Activated CD8-positive, alpha-beta memory T cell treated with anti-CD3 and anti-CD28 coated beads, Interleukin-2, amount 50 U/mL, for 24 hours (primary cell): ENCODE measurements around the gene OMG.
"Not testable (repeated sequence)": the region's sequence is repeated elsewhere in the genome, so short reads cannot be mapped to it uniquely, and the experiment has no call there.

Source experiments
- DNase-seq: peaks from one replicate; pipeline ENCODE4 v3.0.0-alpha.2; 2020; ENCODE audit errors: extremely low read depth

OMG gene

GRCh38 chr17:31308372-31309334 is 11.6 kb upstream of the OMG start:
- DNase-seq = no peak

GRCh38 chr17:31307640-31308039 is 10.6 kb upstream of the OMG start:
- no peak for DNase-seq

GRCh38 chr17:31299624-31300023 is 2.6 kb upstream of the OMG start:
- DNase-seq = no peak

- DNase-seq = no peak
Measured at GRCh38 chr17:31296142-31296541, 897 bp downstream of the OMG start.

GRCh38 chr17:31295489-31295871 is 1.6 kb downstream of the OMG start:
- no peak for DNase-seq

GRCh38 chr17:31294820-31295488 is 2.1 kb downstream of the OMG start:
- DNase-seq = no peak

GRCh38 chr17:31294231-31294630 is 2.8 kb downstream of the OMG start:
- DNase-seq = no peak

- DNase-seq = no peak
Measured at GRCh38 chr17:31293581-31293980, 3.5 kb downstream of the OMG start.

GRCh38 chr17:31291820-31292219 is 5.2 kb downstream of the OMG start:
- no peak for DNase-seq

- no peak for DNase-seq
Measured at GRCh38 chr17:31289790-31290189, 7.2 kb downstream of the OMG start.

- DNase-seq = not testable (repeated sequence)
Measured at GRCh38 chr17:31287932-31288331, 9.1 kb downstream of the OMG start.

GRCh38 chr17:31286587-31286986 is 10.5 kb downstream of the OMG start:
- no peak for DNase-seq

GRCh38 chr17:31283841-31284240 is 13.2 kb downstream of the OMG start:
- no peak for DNase-seq

- DNase-seq = no peak
Measured at GRCh38 chr17:31281061-31281460, 16.0 kb downstream of the OMG start.

GRCh38 chr17:31279401-31279800 is 17.6 kb downstream of the OMG start:
- no peak for DNase-seq

- DNase-seq = no peak
Measured at GRCh38 chr17:31275116-31275515, 21.9 kb downstream of the OMG start.

GRCh38 chr17:31274252-31274651 is 22.8 kb downstream of the OMG start:
- no peak for DNase-seq

- DNase-seq = no peak
Measured at GRCh38 chr17:31273516-31273915, 23.5 kb downstream of the OMG start.

GRCh38 chr17:31272803-31273202 is 24.2 kb downstream of the OMG start:
- DNase-seq = no peak

- DNase-seq = no peak
Measured at GRCh38 chr17:31272236-31272635, 24.8 kb downstream of the OMG start.

- DNase-seq = no peak
Measured at GRCh38 chr17:31269578-31269983, 27.5 kb downstream of the OMG start.

GRCh38 chr17:31269036-31269577 is 27.9 kb downstream of the OMG start:
- no peak for DNase-seq

GRCh38 chr17:31266042-31266441 is 31.0 kb downstream of the OMG start:
- no peak for DNase-seq
